ENCODE measurements around the gene FAM47E. TPM values are rescaled to one million over a fixed set of nuclear protein-coding genes. Genes with fewer than 3 reads are reported as not detected.

The FAM47E gene
- polyA plus RNA-seq, 1 donor (not counting 4 experiments of a cell fraction or from before 2014, with no cell fraction given) = 0.29 TPM

DNA sequence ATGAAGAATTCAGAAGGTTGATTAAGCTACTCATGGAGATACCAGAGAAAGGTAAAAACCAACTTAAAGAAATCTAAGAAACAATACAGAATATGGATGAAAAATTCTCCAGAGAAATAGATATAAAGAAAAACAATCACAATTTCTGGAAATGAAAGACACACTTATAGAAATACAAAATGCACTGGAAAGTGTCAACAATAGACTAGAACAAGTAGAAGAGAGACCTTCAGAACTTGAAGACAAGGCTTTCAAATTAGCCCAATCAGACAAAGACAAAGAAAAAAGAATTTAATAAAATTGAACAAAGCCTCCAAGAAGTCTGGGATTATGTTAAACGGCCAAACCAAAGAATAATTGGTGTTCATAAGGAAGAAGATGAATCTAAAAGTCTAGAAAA, 64.6 kb downstream of the FAM47E start:
- dilution Hi-C loops (cut with MboI; ENCODE audit: extremely low pct_ligation_motif_present, low sequenced_read_pairs) = no loop called here
- Histone ChIP-seq H3K9me1 (ENCODE audit: control insufficient read depth, extremely low read depth, insufficient read depth, low read length) (no peaks in the 10 kb centered on the region), H3K36me3 (ENCODE audit: control insufficient read depth in 2 of 2, extremely low read depth in 1 of 2, insufficient read depth in 2 of 2, low read length in 2 of 2) (peaks cover 0 to 2% of the 10 kb centered on the region in 2 experiments), H3K9me3 (ENCODE audit: control insufficient read depth, low read depth, low read length) (no peaks in the 10 kb centered on the region), H4K20me1 (ENCODE audit: control insufficient read depth, extremely low read depth, insufficient read depth, low read length) (no peaks in the 10 kb centered on the region), H3K9ac (ENCODE audit: control insufficient read depth, extremely low read depth, insufficient read depth, low read length) (no peak overlapping the region), H3K4me3 (ENCODE audit: control insufficient read depth in 2 of 3, extremely low read depth in 1 of 3, insufficient read depth in 2 of 3, low read depth in 1 of 3, low read length in 3 of 3) (no peak overlapping the region), H2AFZ (ENCODE audit: control insufficient read depth, low read length) (no peak overlapping the region), H3K27ac (ENCODE audit: control insufficient read depth, insufficient read depth, low read length) (no peak overlapping the region), H3K4me1 (ENCODE audit: control insufficient read depth, extremely low read depth, insufficient read depth, low read length) (no peaks in the 10 kb centered on the region), H3K4me2 (ENCODE audit: control insufficient read depth, extremely low read depth, insufficient read depth, low read depth, low read length) (no peak overlapping the region), H3K79me2 (ENCODE audit: control insufficient read depth, insufficient read depth, low read length) (no peaks in the 10 kb centered on the region), H3K27me3 (ENCODE audit: control insufficient read depth, extremely low read depth, insufficient read depth, low read length) (no peaks in the 10 kb centered on the region)
- no peak for FAIRE-seq
- DNase-seq (ENCODE audit: low read depth, low spot score) = no peak
- TF ChIP-seq EZH2 (IDR thresholded peaks at IDR 0.05; ENCODE audit: low read length) = no peak
- TF ChIP-seq, protein P1, sequence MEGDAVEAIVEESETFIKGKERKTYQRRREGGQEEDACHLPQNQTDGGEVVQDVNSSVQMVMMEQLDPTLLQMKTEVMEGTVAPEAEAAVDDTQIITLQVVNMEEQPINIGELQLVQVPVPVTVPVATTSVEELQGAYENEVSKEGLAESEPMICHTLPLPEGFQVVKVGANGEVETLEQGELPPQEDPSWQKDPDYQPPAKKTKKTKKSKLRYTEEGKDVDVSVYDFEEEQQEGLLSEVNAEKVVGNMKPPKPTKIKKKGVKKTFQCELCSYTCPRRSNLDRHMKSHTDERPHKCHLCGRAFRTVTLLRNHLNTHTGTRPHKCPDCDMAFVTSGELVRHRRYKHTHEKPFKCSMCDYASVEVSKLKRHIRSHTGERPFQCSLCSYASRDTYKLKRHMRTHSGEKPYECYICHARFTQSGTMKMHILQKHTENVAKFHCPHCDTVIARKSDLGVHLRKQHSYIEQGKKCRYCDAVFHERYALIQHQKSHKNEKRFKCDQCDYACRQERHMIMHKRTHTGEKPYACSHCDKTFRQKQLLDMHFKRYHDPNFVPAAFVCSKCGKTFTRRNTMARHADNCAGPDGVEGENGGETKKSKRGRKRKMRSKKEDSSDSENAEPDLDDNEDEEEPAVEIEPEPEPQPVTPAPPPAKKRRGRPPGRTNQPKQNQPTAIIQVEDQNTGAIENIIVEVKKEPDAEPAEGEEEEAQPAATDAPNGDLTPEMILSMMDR (optimal IDR thresholded peaks at IDR 0.05 in 1 of 3, IDR thresholded peaks at IDR 0.05 in 1 of 3, conservative IDR thresholded peaks at IDR 0.05 in 1 of 3; ENCODE audit: extremely low read depth in 1 of 3, insufficient read depth in 2 of 3, low read length in 3 of 3) = no peak

DNA sequence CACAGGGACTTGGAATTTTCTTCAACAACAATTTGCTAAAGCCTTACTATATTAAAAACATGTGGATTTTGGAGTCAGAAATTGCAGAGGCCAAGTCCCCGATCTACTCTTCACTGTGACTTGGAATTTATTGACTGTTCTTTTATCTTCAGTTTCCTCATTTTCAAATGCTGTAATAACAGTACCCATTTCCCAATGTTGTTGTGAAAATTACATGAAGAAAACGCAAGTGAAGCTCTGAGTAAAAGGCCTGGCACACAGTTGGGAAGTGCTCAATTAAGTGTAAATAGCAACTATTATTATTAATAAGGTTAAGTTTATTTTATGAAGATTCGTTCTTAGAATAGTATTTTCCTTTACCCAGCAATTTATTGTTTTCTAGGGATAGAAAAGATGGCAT, 70.7 kb downstream of the FAM47E start:
- DNase-seq (ENCODE audit: low read depth, low spot score) (no peak), FAIRE-seq (no peak)
- dilution Hi-C loops (cut with MboI; ENCODE audit: extremely low pct_ligation_motif_present, low sequenced_read_pairs) = no loop called here

More for the DNA sequence above, 70.7 kb downstream of the FAM47E start:
- Histone ChIP-seq H3K27me3 (ENCODE audit: control insufficient read depth, extremely low read depth, insufficient read depth, low read length) (no peaks in the 10 kb centered on the region), H3K27ac (ENCODE audit: control insufficient read depth, insufficient read depth, low read length) (no peak overlapping the region), H3K36me3 (ENCODE audit: control insufficient read depth in 2 of 2, extremely low read depth in 1 of 2, insufficient read depth in 2 of 2, low read length in 2 of 2) (no peaks in the 10 kb centered on the region), H3K4me2 (ENCODE audit: control insufficient read depth, extremely low read depth, insufficient read depth, low read depth, low read length) (no peak overlapping the region), H3K79me2 (ENCODE audit: control insufficient read depth, insufficient read depth, low read length) (no peaks in the 10 kb centered on the region), H3K4me1 (ENCODE audit: control insufficient read depth, extremely low read depth, insufficient read depth, low read length) (no peaks in the 10 kb centered on the region), H4K20me1 (ENCODE audit: control insufficient read depth, extremely low read depth, insufficient read depth, low read length) (no peaks in the 10 kb centered on the region), H3K4me3 (ENCODE audit: control insufficient read depth in 2 of 3, extremely low read depth in 1 of 3, insufficient read depth in 2 of 3, low read depth in 1 of 3, low read length in 3 of 3) (no peak overlapping the region), H3K9ac (ENCODE audit: control insufficient read depth, extremely low read depth, insufficient read depth, low read length) (no peak overlapping the region), H3K9me1 (ENCODE audit: control insufficient read depth, extremely low read depth, insufficient read depth, low read length) (no peaks in the 10 kb centered on the region), H2AFZ (ENCODE audit: control insufficient read depth, low read length) (no peak overlapping the region), H3K9me3 (ENCODE audit: control insufficient read depth, low read depth, low read length) (peaks cover 3% of the 10 kb centered on the region)
- no peak for TF ChIP-seq EZH2 (IDR thresholded peaks at IDR 0.05; ENCODE audit: low read length)
- TF ChIP-seq, protein P1 (optimal IDR thresholded peaks at IDR 0.05 in 1 of 3, IDR thresholded peaks at IDR 0.05 in 1 of 3, conservative IDR thresholded peaks at IDR 0.05 in 1 of 3; ENCODE audit: extremely low read depth in 1 of 3, insufficient read depth in 2 of 3, low read length in 3 of 3) = no peak

Measured in keratinocyte (primary cell).